CD14-positive monocyte (primary cell): ENCODE data around the gene LRRC49. TPM values are rescaled to one million over a fixed set of nuclear protein-coding genes. Genes with fewer than 3 reads are reported as not detected.

Experiments
- DNase-seq, 3 donors: peaks; one replicate each; pipeline ENCODE4 v3.0.0-alpha.2; 2011 to 2022
- H2AFZ ChIP-seq: 2 replicates; pipeline ENCODE4 v1.6.0; 2012; ENCODE audit warnings: mild to moderate bottlenecking, low read depth, low read length, inconsistent platforms; ENCODE audit not compliant: insufficient read depth, poor library complexity, severe bottlenecking
- H3K27ac ChIP-seq, 2 donors: 1 replicate in 1 of 2; 2 replicates in 1 of 2; pipeline ENCODE4 v1.5.1; 2012 to 2013; ENCODE audit warnings: low read length in 2 of 2, control low read depth in 1 of 2, inconsistent platforms in 1 of 2, low read depth in 1 of 2, mild to moderate bottlenecking in 1 of 2
- H3K27me3 ChIP-seq, 2 donors: one replicate each; pipeline versions ENCODE4 v1.6.0 to v1.6.1; 2011 to 2013; ENCODE audit warnings: low read length in 2 of 2; ENCODE audit not compliant: control insufficient read depth in 2 of 2, insufficient read depth in 2 of 2
- H3K36me3 ChIP-seq, 2 donors: replicated peaks in 1 of 2; 1 replicate in 1 of 2; 2 replicates in 1 of 2; pipeline versions ENCODE4 v1.5.1 to v1.6.1; 2012 to 2013; ENCODE audit warnings: low read length in 2 of 2, control low read depth in 1 of 2, inconsistent platforms in 1 of 2, mild to moderate bottlenecking in 1 of 2; ENCODE audit not compliant: insufficient read depth in 2 of 2, control insufficient read depth in 1 of 2
- H3K4me1 ChIP-seq, 2 donors: 1 replicate in 1 of 2; 2 replicates in 1 of 2; pipeline versions ENCODE4 v1.5.1 to v1.6.1; 2012 to 2013; ENCODE audit warnings: low read length in 2 of 2, control low read depth in 1 of 2, inconsistent platforms in 1 of 2, mild to moderate bottlenecking in 1 of 2, moderate library complexity in 1 of 2; ENCODE audit not compliant: insufficient read depth in 2 of 2, control insufficient read depth in 1 of 2
- H3K4me2 ChIP-seq: replicated peaks from 2 replicates; pipeline ENCODE3; 2012; ENCODE audit warnings: low read length, moderate library complexity, mild to moderate bottlenecking; ENCODE audit not compliant: poor library complexity, severe bottlenecking; ENCODE audit errors: extremely low read depth
- H3K4me3 ChIP-seq, 3 experiments: fragments of 200-600 bp in 1 of 3; sonication (generic) in 1 of 3; replicated peaks in 1 of 3; 1 replicate in 2 of 3; 2 replicates in 1 of 3; pipeline ENCODE4 v1.5.1; 2011 to 2013; ENCODE audit warnings: low read length in 3 of 3, mild to moderate bottlenecking in 3 of 3, control low read depth in 2 of 3, low read depth in 2 of 3, inconsistent platforms in 1 of 3, moderate library complexity in 1 of 3
- H3K79me2 ChIP-seq: 2 replicates; pipeline ENCODE4 v1.6.0; 2012; ENCODE audit warnings: mild to moderate bottlenecking, control low read depth, inconsistent platforms, low read length, moderate library complexity; ENCODE audit not compliant: insufficient read depth
- H3K9ac ChIP-seq: 2 replicates; pipeline ENCODE4 v1.6.0; 2017; ENCODE audit warnings: low read length, mild to moderate bottlenecking; ENCODE audit not compliant: insufficient read depth, poor library complexity, severe bottlenecking
- H3K9me3 ChIP-seq, 2 donors: replicated peaks in 1 of 2; 1 replicate in 1 of 2; 2 replicates in 1 of 2; pipeline versions ENCODE4 v1.5.1 to v1.6.1; 2012 to 2013; ENCODE audit warnings: low read length in 2 of 2, control low read depth in 1 of 2; ENCODE audit not compliant: control insufficient read depth in 1 of 2, insufficient read depth in 1 of 2
- H4K20me1 ChIP-seq: 2 replicates; pipeline ENCODE4 v1.6.0; 2012; ENCODE audit warnings: mild to moderate bottlenecking, low read length, control low read depth, moderate library complexity; ENCODE audit not compliant: insufficient read depth
- H3K27ac Mint-ChIP-seq, 7 donors: one replicate each; pipeline ENCODE4 v1.8.0; 2020; ENCODE audit warnings: mild to moderate bottlenecking in 7 of 7, mixed read lengths in 7 of 7, moderate library complexity in 6 of 7, inconsistent platforms in 2 of 7
- H3K27me3 Mint-ChIP-seq, 3 donors: one replicate each; pipeline ENCODE4 v1.8.0; 2021 to 2022; ENCODE audit warnings: low read depth in 3 of 3, mild to moderate bottlenecking in 3 of 3, mixed read lengths in 3 of 3, moderate library complexity in 3 of 3, inconsistent platforms in 1 of 3
- H3K36me3 Mint-ChIP-seq, 2 donors: one replicate each; pipeline ENCODE4 v1.8.0; 2020; ENCODE audit warnings: mixed read lengths in 2 of 2, inconsistent platforms in 1 of 2, mild to moderate bottlenecking in 1 of 2
- H3K4me1 Mint-ChIP-seq: one replicate; pipeline ENCODE4 v1.8.0; 2020; ENCODE audit warnings: mild to moderate bottlenecking, mixed read lengths
- H3K4me3 Mint-ChIP-seq, 2 donors: one replicate each; pipeline ENCODE4 v1.8.0; 2020; ENCODE audit warnings: mild to moderate bottlenecking in 2 of 2, mixed read lengths in 2 of 2, moderate library complexity in 1 of 2
- H3K9me3 Mint-ChIP-seq, 7 donors: one replicate each; pipeline ENCODE4 v1.8.0; 2020 to 2022; ENCODE audit warnings: mixed read lengths in 7 of 7, mild to moderate bottlenecking in 6 of 7, moderate library complexity in 6 of 7, inconsistent platforms in 2 of 7
- WGBS: methylation state at CpG from one replicate; pipeline ENCODE4 v1.1.5; 2013; ENCODE audit warnings: missing lambda C conversion rate; ENCODE audit not compliant: insufficient coverage; 5-methylcytosine and 5-hydroxymethylcytosine counted together
- intact Hi-C, 2 donors: fragments of 100-400 bp; cut with micrococcal nuclease; formaldehyde crosslinking; loops; one replicate each; pipeline versions ENCODE4 v1.15.0 to v1.15.1; 2023
- polyA plus RNA-seq, 3 donors: library from polyadenylated mRNA; depleted of rRNA in 1 of 3; unstranded in 2 of 3; stranded (reverse) in 1 of 3; fragments of 300-500 nt in 2 of 3; fragments of >200 nt in 1 of 3; fragmentation: Illumina TruSeq in 2 of 3; gene quantifications; 1 replicate in 2 of 3; 2 replicates in 1 of 3; pipeline ENCODE4 v1.2.3, GENCODE V29; 2012 to 2021
- TF ChIP-seq, protein P1 (sequence below): fragments of 200-600 bp; IDR thresholded peaks from one replicate; pipeline ENCODE4 v1.8.0; 2022; ENCODE audit warnings: antibody characterized with exemption, mild to moderate bottlenecking

The LRRC49 gene
- polyA plus RNA-seq, 3 donors: 0.08 to 0.51 (median 0.24) TPM

DNA sequence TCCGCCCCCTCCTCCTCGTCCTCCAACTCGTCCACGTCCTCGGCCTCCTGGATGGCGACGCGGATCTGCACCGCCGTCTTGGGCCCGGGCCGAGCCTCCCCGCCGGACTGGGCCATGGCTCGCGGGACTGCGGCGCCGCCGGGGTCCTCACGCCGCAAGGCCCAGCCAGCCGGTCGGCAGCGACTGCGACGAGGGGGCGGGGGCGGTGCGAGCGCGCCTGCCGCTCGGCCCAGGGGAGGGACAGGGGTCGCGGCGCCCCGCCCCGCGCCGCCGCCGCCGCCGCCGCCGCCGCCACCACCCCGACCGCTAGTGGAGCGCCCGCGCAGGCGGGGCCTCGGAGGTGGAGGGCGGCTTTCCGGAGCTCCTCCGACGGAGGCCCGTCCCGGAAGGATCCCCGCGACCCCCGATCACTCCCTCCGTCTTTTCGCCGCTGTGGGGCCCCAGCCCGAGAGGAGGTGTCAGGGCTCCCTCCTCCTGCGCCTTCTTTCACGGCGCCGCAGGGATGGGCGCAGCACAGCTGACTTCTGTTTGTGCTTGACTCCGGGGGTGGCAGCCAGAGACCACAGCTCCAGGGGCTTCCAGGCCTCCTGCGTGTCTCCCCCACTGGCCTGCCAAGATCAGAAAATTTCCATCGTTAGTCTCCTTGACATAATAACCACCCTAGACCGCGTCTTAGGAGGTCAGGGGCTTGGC is 38.5 kb upstream of the LRRC49 start, which contains the start of gene LARP6:
LARP6 (minus strand) TSS at position 185 of the 693 bp plus-strand sequence; CDS start at position 116, 69 bp downstream.
- Mint-ChIP-seq H3K36me3 (peaks cover 4 to 6% of the 10 kb centered on the region in 2 donors), H3K4me1 (peaks cover 4% of the 10 kb centered on the region), H3K27ac (peak within 1 kb of the TSS in 1 of 7 donors; percentile 8), H3K4me3 (peak within 1 kb of the TSS; percentile 67 to 81), H3K27me3 (peaks cover 49 to 82% (median 65%) of the 10 kb centered on the region in 3 donors), H3K9me3 (peaks cover 0 to 10% (median 2%) of the 10 kb centered on the region in 7 donors)
- intact Hi-C loops: no loop called here
- WGBS: under 1% methylated on average over 78 of the region's 78 CpGs
- H3K9ac ChIP-seq: no peak within 1 kb of the TSS
- no peak for DNase-seq
- peak within 1 kb of the TSS; percentile 60 for H3K4me2 ChIP-seq
- H2AFZ ChIP-seq: peak within 1 kb of the TSS; percentile 46
- H3K4me3 ChIP-seq: peak within 1 kb of the TSS in 1 of 3 experiments; percentile 32
- peaks cover 0 to 11% of the 10 kb centered on the region in 2 donors for H3K9me3 ChIP-seq
- H3K36me3 ChIP-seq: no peaks in the 10 kb centered on the region
- no peaks in the 10 kb centered on the region for H4K20me1 ChIP-seq
- H3K27me3 ChIP-seq: peaks cover 55 to 73% of the 10 kb centered on the region in 2 donors
- peaks cover 5 to 7% of the 10 kb centered on the region in 2 donors for H3K4me1 ChIP-seq
- TF ChIP-seq, protein P1, sequence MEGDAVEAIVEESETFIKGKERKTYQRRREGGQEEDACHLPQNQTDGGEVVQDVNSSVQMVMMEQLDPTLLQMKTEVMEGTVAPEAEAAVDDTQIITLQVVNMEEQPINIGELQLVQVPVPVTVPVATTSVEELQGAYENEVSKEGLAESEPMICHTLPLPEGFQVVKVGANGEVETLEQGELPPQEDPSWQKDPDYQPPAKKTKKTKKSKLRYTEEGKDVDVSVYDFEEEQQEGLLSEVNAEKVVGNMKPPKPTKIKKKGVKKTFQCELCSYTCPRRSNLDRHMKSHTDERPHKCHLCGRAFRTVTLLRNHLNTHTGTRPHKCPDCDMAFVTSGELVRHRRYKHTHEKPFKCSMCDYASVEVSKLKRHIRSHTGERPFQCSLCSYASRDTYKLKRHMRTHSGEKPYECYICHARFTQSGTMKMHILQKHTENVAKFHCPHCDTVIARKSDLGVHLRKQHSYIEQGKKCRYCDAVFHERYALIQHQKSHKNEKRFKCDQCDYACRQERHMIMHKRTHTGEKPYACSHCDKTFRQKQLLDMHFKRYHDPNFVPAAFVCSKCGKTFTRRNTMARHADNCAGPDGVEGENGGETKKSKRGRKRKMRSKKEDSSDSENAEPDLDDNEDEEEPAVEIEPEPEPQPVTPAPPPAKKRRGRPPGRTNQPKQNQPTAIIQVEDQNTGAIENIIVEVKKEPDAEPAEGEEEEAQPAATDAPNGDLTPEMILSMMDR: no peak
- H3K79me2 ChIP-seq: no peaks in the 10 kb centered on the region
- H3K27ac ChIP-seq: no peak within 1 kb of the TSS

DNA sequence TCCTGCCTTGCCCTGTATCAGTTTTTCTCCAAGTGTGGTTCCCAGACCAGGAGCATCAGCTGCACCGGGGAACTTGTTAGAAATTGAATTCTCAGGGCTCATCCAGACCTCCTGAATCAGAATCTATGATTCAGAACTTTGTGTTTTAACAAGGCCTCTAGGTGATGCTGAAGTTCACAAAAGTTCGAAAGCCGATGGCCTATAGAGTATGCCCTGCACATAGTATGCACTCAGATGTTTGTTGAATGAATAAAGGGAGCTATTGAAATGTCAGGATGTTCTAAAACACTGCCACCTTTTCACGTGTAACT is 38.0 kb upstream of the LRRC49 start:
- peaks cover 4% of the 10 kb centered on the region for H3K4me1 Mint-ChIP-seq
- H3K27me3 ChIP-seq: peaks cover 52 to 70% of the 10 kb centered on the region in 2 donors
- peaks cover 5 to 7% of the 10 kb centered on the region in 2 donors for H3K4me1 ChIP-seq
- H2AFZ ChIP-seq: no peak overlapping the region
- H3K27ac Mint-ChIP-seq: no peak overlapping the region
- no peaks in the 10 kb centered on the region for H3K36me3 ChIP-seq
- H3K27me3 Mint-ChIP-seq: peaks cover 49 to 78% (median 65%) of the 10 kb centered on the region in 3 donors
- H3K36me3 Mint-ChIP-seq: peaks cover 4 to 6% of the 10 kb centered on the region in 2 donors
- no peaks in the 10 kb centered on the region for H4K20me1 ChIP-seq
- TF ChIP-seq, protein P1: no peak
- H3K79me2 ChIP-seq: no peaks in the 10 kb centered on the region
- no peak overlapping the region for H3K9ac ChIP-seq
- H3K4me2 ChIP-seq: peak overlapping the region; percentile 60
- peak overlapping the region; percentile 67 to 81 for H3K4me3 Mint-ChIP-seq
- intact Hi-C loops: no loop called here
- no peak for DNase-seq
- peaks cover 0 to 11% of the 10 kb centered on the region in 2 donors for H3K9me3 ChIP-seq
- H3K4me3 ChIP-seq: no peak overlapping the region
- peaks cover 0 to 10% (median 2%) of the 10 kb centered on the region in 7 donors for H3K9me3 Mint-ChIP-seq
- H3K27ac ChIP-seq: no peak overlapping the region
- 10% methylated on average over 1 of the region's 4 CpGs for WGBS
